Activated CD4-positive, CD25-positive, alpha-beta regulatory T cell treated with anti-CD3 and anti-CD28 coated beads, Interleukin-2, amount 50 U/mL, for 16 hours (primary cell): ENCODE results near the gene DNM3.

ENCODE experiments used
- DNase-seq: peaks from one replicate; pipeline ENCODE4 v3.0.0-alpha.2; 2020; ENCODE audit warnings: low read depth, low spot score

Gene DNM3

DNA sequence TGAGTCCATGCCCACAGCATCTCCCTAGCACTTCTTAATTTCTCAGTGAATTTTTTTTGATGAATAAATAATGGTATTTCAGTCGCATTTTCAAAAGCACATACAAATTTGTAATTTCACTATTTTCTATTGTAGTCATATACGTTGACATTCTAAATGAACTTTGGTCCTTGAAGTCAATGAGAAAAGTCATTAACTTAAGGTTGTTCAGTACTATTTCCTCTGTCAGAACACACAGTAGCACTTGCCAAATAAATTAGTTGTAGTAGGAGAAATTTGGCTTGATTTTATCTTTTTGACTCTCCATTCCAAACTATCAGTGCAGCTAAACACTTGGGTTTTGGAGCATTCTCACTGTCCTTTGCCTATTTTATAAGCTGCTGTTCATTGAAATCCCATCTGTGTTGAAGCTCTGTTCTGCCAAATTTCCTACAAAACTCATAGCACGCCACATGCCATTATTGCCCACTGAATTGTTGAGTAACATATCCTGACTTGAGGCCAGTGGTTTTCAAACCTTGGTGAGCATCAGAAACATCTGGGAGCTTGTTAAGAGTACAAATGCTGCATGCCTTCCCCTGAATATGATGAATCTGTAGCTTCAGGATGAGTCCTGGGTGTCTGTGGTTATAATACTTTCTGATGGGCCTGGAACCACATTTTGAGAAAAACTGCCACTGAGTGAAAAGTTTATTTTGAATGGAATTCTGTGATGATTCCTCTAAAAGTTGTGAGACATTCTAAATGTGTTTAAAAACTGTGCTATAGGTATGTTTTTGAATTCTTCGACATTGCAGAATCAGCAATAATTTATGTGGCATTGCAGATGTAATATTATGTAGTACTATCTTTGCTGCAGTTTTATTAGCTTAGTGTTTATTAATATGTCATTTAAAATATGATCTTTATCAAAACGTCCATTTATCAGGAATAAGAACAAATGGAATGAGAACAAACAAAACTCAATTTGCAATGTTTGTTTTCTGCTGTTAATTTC, 78.9 kb downstream of the DNM3 start:
- no peak for DNase-seq

DNA sequence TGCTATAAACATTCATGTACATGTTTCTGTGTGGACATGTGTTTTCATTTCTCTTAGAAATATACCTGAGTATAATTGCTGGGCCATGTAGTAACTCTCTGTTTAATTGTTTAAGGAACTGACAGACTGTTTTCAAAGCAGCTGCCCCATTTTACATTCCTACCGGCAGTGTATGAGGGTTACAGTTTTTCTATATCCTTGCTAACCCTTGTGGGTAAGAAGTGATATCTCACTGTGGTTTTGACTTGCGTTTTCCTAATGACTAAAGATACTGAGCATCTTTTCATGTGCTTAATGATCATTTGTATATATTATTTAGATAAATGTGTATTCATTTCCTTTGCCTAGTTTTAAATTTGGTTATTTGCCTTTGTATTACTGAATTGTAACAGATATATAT, 81.7 kb downstream of the DNM3 start:
- no peak for DNase-seq

DNA sequence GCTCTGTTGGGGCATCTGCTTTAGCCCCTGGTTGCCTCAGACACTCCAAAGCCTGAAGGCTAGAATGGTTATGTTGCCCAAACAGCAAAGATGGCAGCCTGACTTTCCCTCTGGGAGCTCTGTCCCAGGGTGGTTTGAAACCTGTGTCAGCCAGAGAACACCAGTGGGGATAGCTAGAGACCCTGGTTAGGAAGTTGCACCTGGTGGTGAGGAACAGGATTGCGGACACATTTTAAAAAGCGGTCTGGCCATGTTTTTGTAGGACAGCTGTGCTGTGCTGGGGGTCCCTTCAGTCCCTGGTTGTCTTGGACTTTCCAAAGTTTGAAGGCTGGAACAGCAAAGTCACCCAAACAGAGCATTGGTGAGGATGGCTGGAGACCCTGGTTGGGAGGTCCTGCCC, 87.8 kb downstream of the DNM3 start:
- no peak for DNase-seq

DNA sequence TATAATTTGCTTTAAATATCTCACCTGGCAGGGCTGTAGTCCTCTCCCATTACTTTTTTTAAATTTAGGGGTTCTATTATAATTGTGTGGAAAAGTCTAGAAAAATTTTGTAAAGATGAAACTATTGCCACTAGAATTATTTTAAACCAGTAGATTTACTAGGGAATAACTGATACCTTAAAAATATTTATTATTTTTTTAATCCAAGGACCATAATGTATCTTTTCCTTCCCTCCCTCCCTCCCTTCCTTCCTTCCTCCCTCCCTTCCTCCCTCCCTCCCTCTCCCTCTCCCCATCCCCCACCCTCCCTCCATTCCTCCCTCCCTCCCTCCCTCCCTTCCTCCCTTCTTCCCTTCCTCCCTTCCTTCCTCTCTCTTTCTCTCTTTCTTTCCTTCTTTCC, 90.5 kb downstream of the DNM3 start:
- DNase-seq, result no peak

DNA sequence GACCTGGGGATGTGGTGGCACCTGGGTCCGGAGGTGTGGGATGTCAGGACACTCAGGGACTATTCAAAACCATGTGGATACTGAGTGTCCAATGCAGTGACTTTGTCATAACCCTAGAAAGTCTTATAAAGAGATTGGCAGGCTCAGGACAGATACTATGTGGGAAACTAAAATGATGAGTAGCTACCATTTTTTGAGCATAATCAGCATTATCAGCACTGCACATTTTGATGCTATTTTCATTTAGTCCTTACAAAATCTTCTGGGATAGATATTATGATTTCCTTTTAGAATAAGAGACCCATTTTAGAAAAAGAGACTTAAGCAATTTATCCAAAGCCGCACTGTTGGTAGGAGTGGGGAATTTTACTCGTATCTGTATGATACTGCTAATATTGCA, 93.4 kb downstream of the DNM3 start:
- DNase-seq, result no peak

DNA sequence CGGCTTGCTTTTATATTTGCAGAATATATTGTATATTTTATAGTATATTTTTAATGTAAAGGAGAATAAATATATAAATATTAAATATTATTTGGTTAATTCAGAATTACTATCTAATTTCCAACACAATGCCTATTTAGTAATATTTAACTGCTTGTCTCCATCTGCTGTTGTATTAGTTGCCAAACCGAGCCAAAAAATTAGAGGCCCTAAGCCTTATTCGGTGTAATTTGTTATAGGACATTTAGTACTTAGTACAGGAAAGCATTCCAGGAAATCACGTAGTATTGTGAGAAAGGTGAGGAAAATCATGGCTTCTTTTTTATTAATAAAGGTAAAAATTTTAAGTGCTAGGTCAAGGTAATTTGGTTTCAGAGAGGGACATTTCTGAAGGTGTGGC, 93.8 kb downstream of the DNM3 start:
- DNase-seq, result no peak

DNA sequence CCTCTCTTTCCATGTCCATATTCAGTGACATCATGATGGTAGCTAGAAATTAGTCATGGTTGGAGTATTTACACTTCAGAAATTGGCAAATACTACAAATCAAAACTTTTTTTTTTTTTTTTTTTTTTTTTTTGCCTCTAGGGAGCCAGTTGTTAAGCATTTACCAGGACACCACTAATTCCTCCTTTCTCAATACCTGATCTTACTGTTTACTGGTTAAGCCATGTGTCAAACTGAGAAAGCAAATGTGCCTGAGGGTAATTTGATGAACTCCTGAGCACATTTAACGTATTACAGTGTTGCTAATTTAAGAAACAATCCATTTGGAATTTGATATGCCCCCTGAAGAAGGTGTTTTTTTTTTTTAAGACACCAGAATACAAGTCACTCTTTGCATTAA, 94.4 kb downstream of the DNM3 start:
- DNase-seq, result no peak

DNA sequence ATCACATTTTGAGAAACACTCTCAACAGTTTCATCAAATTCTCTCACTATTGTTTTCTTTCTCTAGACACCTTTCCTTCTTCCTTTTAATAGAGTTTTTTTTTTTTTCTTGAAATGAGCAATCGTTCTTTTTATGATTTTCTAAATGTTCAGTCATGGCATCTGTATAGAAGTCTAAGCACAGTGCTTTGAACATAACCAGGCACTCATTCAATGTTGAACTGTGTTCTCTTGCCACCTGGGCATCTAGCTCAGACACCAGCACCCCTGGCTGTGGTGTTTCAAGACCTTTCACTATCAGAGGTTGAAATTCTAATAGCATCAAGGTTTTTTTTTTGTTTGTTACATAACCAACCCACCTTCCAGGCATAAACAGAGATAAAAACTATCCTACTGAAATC, 96.6 kb downstream of the DNM3 start:
- DNase-seq, result no peak

DNA sequence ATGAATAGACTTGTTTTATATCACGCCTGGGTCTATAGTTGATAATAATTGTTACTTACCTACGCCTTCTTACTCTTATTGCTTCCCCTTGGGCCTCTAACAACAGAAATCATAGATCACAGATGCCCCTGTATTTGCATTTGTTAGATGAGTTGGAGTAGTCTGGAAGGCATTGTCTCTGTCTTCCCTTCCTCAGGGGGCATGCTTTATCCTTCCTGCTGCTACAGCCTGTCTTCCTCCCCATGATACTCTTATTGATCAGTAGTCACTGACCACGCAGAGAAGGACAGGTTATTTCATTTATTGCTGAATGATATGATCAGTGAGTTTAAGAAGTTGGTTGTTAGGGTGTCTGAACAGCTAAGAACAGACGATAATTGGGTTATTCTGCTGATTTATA, 98.4 kb downstream of the DNM3 start:
- DNase-seq, result no peak

DNA sequence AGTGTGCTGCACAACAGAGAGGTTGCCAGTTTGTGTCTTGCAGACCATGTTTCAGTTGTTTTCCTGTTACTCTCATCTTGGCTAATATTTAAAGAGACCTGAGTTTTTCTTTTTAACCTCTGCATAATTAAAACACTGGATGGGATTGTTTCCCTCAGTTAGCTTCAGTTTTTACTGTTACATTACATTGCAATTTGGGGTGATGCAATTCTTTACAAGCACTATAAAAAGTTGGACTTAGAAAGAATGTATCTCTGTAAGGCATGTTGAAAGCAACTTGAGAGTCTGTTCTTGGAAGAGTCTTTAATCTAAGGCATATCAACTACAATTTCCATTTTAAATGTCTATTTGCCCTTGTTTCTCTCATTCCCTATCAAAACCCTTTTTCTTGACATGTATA, 99.1 kb downstream of the DNM3 start:
- DNase-seq, result no peak

DNA sequence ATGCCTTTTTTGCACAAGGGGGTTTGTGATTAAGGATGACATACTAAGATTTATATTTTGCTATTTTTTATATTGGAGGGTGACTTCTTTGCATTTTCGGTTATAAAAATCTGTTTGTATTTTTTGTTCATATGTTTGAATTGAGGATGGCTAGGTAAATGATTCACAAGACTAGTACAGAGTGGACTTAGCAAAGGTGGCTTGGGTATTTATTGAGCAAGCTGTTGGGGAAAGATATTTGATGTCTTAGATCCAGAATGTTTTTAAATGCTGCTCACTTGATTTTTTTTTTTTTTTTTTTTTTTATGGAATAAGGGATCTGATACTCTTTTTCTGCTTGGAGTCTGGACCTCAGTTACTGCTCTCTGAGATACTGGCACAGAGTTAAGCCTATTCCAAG, 100.6 kb downstream of the DNM3 start:
- no peak for DNase-seq

DNA sequence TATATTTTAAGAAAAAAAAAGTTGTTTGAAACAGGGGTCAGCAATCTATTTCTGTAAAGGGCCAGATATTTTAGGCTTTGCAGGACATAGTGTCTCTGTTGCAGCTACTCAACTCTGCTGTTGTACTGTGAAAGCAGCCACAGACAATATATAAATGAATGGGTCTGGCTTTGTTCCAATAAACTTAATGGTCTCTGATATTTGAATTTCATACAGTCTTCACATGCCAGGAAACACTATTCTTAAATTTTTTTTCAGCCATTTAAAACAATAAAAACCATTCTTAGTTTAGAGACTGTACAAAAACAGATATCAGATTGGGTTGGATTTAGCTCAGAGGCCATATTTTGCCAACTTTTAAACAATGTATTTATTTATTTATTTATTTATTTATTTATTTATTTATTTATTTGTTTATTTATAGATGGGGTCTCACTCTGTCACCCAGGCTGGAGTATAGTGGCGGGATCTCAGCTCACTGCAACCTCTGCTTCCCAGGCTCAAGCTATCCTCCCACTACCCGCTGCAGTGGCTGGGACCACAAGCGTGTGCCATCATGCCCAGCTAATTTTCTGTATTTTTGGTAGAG, 102.8 kb downstream of the DNM3 start:
- DNase-seq, result no peak

DNA sequence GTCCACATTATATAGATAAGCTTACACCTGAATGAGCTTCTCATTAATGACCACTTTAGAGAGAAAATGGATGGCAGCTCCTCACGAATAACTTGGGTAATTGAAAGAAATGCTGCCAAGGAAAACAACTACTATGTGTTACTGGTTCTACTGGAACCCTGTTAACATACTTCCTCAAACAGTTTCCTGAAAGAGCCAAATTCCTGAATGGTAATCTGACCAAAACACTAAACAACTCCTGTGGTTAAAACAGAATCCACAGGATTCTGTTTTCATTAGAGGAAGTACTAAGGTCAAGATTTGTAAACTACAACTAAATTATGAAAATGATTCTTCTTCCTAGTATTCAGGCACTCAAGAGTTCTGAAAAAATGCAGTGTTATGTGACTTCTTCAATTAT, 107.2 kb downstream of the DNM3 start:
- no peak for DNase-seq

DNA sequence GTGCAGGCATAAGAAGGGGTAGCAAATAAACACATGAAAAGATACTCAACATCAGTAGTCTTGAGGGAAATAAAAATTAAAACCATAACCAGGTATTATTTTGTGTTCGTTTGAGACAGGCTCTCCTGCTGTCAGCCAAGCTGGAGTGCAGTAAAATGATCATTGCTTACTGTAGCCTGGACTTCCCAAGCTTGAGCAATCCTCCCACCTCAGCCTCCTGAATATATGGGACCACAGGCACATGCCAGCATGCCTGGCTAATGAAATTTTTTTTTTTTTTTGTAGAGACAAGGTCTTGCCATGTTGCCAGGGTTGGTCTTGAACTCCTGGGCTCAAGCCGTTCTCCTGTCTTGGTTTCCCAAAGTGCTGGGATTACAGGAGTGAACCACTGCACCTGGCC, 108.0 kb downstream of the DNM3 start:
- DNase-seq, result no peak

DNA sequence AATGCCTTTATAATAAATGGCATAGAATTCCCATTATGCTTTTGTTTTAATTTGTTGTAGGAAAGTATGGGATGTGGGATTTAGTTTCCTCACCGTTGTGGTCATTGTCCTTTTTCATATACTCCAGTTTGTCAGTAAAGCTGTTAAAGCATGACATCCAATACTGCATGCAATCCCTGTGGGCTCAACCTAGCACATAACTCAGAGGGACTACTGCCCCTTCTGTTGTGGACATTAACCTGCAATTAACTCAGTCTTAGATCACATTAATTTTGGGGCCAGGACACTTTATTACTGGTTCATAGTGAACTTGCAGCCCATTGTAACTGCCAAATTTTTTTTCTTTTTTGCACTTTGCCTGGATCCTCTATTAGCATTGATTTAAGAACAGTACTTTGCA, 112.5 kb downstream of the DNM3 start:
- DNase-seq, result no peak

DNA sequence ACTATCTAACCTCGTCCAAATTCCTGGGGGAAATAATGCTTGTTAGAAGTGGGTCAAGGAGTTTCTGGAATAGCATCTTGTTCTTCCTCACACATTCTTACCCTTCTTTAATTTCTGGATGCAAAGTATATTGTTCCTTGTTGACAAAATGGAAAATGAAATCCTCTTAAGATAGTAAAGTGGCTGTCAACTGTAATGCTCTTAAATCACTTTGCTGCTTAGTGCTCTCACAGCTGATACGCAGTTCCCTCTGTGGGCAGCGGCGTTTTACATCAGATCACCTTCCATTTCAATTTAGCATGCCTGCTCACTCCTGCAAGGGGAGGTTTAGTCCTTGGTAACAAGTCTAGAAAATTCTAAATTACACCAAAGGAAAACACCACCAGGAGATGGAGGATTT, 113.1 kb downstream of the DNM3 start:
- no peak for DNase-seq

DNA sequence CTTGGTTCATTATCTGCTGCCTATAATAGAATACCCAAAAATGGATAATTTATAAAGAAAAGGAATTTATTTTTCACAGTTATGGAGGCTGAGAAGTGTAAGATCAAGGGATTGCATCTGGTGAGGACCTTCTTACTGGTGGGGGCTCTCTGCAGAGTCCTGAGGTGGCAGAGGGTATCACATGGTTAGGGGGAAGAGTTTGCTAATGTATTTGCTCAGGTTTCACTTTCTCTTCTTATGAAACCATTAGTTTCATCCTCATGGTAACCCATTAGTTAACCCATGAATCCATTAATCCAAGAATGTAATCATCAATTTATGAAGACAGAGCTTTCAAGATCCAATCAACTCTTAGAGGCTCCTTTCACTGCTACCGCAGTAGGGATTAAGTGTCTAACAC, 120.6 kb downstream of the DNM3 start:
- DNase-seq, result no peak

DNA sequence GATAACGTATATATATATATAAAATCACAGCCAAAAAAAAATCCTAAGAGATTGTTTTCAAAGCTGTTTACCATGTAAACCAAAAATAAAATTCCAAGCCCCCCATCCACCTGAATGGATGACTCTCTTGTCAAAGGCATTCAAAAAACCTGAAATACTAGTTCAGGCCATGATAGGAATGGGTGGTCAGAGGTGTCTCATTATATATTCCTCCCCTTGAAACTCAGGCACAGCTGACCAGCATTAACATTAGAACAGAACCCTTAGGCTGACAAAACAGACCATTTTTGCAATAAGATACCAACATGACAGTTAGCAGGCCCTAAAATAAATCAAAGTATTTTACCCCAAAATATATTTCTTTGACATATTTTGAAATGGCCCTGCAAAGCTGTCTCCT, 122.5 kb downstream of the DNM3 start:
- DNase-seq, result no peak

DNA sequence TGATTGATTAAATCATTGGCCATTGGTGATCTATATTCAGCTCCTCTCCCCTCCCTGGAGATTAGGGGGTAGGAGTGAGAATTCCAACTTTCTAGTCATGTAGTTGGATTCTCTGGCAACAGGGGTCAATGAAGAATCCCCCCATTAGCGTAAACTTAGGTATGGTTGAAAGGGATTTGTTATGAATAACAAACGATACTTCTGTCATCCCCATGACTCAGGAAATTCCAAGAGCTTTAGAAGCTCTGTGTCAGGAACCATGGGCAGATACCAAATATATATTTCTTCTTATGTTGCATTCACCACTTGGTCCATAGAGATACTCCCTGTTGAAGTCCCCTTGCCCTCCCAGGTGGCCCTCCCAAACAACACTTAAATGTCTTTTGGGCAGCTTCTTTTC, 124.5 kb downstream of the DNM3 start:
- no peak for DNase-seq

DNA sequence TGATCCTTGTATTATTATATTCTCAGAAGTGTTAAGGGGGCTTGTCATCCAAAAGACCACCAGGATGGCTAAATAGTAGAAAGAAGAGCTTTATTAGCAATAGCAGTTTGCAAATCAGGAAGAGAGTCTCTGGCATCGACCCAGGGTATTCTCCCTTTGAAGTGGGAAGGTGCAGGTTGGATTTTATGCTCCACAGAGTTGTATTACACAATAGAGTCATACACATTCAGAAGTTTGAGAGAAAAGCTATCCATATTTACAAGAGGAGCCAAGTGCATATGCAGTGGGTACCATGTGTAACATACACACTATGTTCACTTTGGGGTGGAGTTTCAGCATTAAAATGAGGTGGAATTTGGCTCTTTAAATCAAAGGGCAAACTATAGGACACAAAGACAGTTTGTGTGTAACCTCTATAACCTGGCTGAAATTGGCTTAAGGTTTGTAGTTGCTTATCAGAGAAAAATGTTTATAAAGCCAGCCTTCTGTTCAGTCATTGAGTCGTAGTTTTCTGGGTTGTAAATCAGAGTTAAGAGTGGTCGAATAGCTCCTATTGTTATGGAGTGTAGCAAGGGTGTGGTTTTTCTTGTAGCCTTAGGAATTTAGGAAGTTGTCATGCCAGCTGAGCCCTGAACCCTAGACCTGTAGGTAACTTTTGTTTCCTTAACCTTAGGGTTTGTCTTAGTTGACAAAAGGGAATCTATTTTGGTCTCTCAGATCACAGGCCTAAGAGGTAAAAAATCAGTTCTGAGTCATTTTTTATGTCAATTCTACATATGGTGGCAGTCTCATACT, 125.3 kb downstream of the DNM3 start:
- DNase-seq, result no peak

DNA sequence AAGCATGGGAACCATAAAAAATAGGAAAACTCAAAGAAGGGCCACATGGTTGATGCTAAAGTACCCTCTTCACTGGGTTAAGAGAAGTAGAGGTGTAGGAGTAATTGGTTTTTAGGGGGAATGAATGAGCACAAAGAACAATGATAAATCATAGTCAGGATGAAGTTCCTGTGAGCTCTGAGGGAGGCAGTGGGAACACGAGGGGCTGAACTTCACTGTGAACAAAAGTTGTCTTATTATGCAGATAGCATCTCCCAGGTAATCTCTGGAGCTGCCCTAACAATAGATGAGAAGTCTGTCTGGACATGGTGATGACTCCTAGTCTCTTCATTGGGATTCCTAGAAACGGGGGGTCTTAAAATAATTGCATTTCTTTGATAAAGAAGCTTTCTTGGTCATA, 127.9 kb downstream of the DNM3 start:
- no peak for DNase-seq

DNA sequence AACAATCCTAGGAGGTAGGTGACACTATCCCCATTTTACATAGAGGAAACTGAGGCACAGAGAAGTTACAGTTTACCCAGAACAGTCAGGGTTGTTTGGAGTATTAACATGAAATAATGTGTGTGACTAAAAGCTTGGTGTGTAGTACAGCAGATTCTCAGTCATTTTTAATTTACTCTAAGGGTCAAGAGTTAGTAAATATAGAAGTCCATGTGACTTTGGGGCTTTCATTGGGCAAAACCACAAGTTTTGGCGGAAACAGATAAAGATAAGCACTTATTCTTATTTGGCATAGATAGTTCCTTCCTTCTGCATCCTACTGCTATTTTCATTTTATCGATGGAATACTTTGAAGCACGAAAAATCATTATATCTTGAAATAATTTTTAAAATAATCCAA, 128.5 kb downstream of the DNM3 start:
- no peak for DNase-seq

DNA sequence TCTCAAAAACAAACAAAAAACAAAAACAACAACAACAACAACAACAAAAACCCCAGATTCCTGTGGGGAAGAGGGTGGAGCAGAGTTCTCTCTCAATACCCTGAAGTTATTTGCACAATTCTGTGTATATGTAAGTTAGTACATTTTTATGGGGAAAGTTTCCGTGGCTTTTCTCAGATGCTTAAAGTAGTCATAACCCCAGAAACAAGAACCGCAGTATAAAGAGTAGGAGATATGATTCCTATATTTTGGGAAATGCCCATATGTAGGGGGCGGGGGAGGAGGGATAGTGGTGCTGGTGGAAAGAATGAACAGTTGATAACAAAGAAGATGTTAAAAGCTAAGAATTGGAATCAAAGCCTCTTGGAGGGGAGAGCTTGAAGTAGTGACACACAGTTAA, 131.5 kb downstream of the DNM3 start:
- no peak for DNase-seq
